ENCODE data around the gene BANF2.

GRCh38 chr20:17651760-17652388 lies 47.9 kb upstream of the BANF2 start:
- TF ChIP-seq, protein P1, sequence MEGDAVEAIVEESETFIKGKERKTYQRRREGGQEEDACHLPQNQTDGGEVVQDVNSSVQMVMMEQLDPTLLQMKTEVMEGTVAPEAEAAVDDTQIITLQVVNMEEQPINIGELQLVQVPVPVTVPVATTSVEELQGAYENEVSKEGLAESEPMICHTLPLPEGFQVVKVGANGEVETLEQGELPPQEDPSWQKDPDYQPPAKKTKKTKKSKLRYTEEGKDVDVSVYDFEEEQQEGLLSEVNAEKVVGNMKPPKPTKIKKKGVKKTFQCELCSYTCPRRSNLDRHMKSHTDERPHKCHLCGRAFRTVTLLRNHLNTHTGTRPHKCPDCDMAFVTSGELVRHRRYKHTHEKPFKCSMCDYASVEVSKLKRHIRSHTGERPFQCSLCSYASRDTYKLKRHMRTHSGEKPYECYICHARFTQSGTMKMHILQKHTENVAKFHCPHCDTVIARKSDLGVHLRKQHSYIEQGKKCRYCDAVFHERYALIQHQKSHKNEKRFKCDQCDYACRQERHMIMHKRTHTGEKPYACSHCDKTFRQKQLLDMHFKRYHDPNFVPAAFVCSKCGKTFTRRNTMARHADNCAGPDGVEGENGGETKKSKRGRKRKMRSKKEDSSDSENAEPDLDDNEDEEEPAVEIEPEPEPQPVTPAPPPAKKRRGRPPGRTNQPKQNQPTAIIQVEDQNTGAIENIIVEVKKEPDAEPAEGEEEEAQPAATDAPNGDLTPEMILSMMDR (IDR thresholded peaks at IDR 0.05), result peak in 2 of 4 donors; percentile 12 to 22
- TF ChIP-seq POLR2A (IDR thresholded peaks at IDR 0.05), result no peak
